Right renal cortex interstitium (tissue), 3 donors: ENCODE measurements around the gene CORO1C. TPM values are rescaled to one million over a fixed set of nuclear protein-coding genes. Genes with fewer than 3 reads are reported as not detected.
A peak's percentile ranks its signal among the peaks of the same experiment; 100 is the strongest.

Experiments used
- DNase-seq, 3 donors: peaks; one replicate each; pipeline ENCODE4 v3.0.0-alpha.2; 2013; ENCODE audit warnings: low read depth in 3 of 3, low spot score in 2 of 3
- polyA plus RNA-seq, 3 donors: library from polyadenylated mRNA; unstranded; fragments of 120-200 nt; gene quantifications; one replicate each; pipeline ENCODE4 v1.2.1, GENCODE V29; 2013; ENCODE audit not compliant: insufficient read length in 3 of 3

Gene CORO1C
- polyA plus RNA-seq, 3 donors, result 57.9 to 62.0 (median 58.3) TPM

- DNase-seq, result no peak
These were observed 30.3 kb downstream of the CORO1C start for GRCh38 chr12:108700833-108701541.

- no peak for DNase-seq
These were observed 31.3 kb downstream of the CORO1C start for GRCh38 chr12:108699955-108700563.

- no peak for DNase-seq
These were observed 33.4 kb downstream of the CORO1C start for GRCh38 chr12:108697905-108698304.

GRCh38 chr12:108696996-108697290 lies 34.4 kb downstream of the CORO1C start:
- no peak for DNase-seq

GRCh38 chr12:108696111-108696995 lies 35.0 kb downstream of the CORO1C start:
- DNase-seq, result no peak

GRCh38 chr12:108694812-108695278 lies 36.5 kb downstream of the CORO1C start:
- DNase-seq, result no peak

GRCh38 chr12:108693751-108694150 lies 37.6 kb downstream of the CORO1C start:
- DNase-seq, result no peak

GRCh38 chr12:108693186-108693730 lies 38.1 kb downstream of the CORO1C start:
- no peak for DNase-seq

- no peak for DNase-seq
These were observed 39.1 kb downstream of the CORO1C start for GRCh38 chr12:108691998-108692808.

- peak in 2 of 3 donors; percentile 79 to 83 for DNase-seq
These were observed 39.9 kb downstream of the CORO1C start for GRCh38 chr12:108691175-108691997.

- DNase-seq, result no peak
These were observed 40.7 kb downstream of the CORO1C start for GRCh38 chr12:108690542-108691174.

- no peak for DNase-seq
These were observed 41.2 kb downstream of the CORO1C start for GRCh38 chr12:108690191-108690518.

GRCh38 chr12:108689314-108690190 lies 41.8 kb downstream of the CORO1C start:
- DNase-seq, result no peak

GRCh38 chr12:108686780-108687179 lies 44.5 kb downstream of the CORO1C start:
- no peak for DNase-seq

- DNase-seq, result no peak
These were observed 45.7 kb downstream of the CORO1C start for GRCh38 chr12:108685469-108686260.

GRCh38 chr12:108683906-108684556 lies 47.3 kb downstream of the CORO1C start:
- DNase-seq, result no peak

- DNase-seq, result no peak
These were observed 50.0 kb downstream of the CORO1C start for GRCh38 chr12:108681317-108681716.
